HG03064 (cell line): ENCODE results near the gene MRPS27.

Experiments
- ATAC-seq: cut with Tn5 transposase; IDR thresholded peaks from one replicate; pipeline ENCODE4 v1.9.1; 2021; ENCODE audit warnings: low read depth; ENCODE audit not compliant: unreplicated experiment

Gene MRPS27

DNA sequence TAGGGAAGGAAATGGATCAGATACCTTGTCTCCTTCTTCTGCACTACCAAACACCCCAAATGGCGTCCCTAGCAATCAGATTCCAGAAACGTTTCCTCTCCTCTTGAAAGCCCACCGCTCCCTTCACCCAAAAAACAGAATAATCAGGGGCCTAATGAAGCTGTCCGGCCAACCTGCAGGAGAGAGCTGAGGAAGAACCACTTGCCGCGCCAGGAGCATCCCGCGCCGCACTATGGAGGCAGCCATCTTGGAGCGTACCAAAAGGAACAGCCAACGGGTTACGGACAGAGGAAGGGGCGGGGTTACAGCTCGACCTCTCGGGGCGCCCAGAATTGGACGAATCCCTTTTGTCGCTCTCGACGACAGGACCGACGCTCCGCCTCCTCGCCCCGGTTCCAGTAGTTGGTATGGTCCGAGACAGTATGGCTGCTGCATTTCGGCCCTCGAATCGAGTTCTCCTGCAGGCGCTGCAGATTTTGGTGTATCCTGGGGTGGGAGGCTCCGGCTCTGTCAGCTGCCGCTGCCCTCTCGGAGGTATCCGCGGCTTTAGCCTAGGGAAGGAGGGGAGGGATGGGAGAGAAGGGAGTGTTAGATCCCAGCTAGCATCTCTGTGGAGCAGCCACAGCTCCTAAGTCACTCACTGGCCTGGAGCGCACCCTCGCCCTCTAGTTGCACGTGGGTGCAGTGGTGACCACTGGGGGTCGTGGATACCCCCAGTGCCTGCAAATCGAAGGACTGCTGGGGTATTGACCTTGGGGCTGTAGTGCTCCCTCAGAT lies at the start of gene MRPS27, which contains the start of gene PTCD2:
TSS of gene MRPS27 (minus strand) at position 265 of the 777 bp plus-strand sequence. CDS start at position 246, 19 bp downstream.
TSS of gene PTCD2 (plus strand) at position 398 of the 777 bp plus-strand sequence. CDS start at position 408, 10 bp downstream.
- ATAC-seq, result peak; percentile 99

DNA sequence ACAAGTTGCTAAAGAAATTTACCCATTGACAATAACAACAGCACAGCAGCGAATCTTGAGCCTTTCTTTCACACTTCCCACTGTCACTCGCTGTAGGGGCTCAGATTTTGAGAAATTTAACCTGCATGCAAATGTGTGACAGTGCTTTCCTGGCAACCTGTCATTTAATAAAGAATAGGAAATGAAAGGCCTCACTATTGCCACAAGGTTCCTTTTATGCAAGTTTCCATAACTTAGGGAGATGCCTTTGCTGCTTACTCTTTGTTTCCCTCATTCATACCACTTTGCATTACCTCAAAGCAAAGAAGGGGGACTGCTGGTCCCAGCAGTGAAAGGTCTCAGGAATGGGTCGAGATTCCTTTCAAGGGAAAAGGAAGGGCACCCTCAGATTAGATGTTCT lies 49.7 kb upstream of the MRPS27 start:
- no peak for ATAC-seq

DNA sequence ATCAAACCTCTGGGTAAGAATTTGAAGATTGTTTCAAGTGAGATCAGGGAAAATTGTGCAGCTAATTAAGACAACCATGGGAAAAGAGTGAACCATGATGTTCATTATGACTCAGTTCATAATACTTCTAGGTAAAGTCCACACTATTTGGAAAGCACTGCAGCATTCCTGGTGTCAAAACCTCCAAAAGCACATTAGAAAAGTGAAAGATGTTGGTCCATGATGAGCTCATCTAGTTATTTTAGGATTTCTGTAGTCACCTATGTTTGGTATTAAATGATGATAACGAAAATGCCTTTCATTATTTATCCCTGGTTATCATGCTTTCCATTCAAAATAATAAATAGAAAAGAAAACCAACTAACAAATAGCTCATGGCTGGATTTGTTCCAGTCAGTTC lies 49.3 kb upstream of the MRPS27 start:
- ATAC-seq, result no peak

DNA sequence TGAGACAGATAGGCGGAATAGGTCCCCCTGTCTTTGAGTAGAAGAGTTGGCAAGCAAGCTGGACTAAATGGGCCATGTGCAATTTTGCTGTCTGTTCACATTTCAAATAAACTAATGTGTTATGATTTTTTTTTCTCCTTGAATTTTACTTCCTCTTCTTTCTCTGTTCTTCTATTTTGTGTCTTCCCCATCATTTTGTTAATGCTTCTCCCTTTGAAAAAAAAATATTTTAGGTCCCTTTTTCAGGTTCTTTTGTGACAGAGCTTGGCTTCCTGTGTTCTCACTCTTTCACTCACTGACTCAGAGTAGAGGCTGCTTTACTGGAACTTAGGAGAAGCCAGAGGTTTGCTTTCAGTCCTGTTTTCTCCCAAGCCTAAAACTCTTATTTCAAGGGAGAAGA lies 48.2 kb upstream of the MRPS27 start:
- ATAC-seq, result no peak

DNA sequence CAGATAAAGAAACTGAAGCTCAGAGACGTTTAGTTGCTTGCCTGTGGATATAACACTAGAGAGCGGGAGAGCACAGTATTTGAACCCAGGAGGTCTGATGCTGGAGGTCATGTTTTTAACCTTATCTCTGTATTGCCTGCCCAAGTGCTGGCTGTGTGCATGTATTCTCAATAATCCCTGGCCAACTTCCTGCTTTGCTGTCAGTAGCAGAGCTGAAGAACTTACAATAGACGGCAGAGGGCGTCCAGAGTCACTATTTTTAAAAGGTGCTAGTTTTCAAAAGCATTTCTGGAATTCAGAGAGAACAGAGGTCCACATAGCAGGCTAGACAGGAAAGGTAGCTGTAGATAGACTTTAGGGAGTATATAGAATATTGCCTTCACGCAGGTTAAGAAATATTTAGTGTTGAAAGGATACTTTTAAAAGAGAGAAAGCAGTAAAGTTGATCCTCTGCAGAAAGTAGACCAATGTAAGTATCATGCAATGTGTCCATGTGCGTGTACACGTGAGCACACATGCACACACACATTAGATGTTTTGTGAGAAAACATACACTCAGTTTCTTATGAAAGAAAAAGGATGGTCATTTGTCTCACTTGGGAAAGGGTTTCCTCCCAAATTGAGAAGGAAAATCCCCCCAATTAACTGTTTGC lies 46.4 kb upstream of the MRPS27 start:
- no peak for ATAC-seq

DNA sequence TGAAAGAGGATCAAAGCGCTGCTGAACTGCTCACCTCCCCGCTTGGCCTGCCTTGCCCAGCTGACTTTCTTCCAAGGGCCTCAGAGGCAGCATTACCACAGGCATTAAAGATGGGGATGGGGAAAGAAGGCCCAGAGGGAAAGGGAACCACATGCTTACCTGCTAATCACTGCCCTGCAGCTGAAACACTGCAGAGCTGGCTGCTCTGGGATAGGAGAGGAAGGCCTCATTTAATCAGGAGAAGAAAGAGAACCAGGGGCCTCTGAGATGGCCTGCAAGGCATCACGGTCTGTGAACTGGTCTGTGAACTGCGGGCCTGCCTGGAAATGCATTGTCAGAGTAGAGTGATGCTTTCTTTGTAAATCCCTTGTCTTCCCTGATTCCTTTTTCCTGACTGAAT lies 44.9 kb upstream of the MRPS27 start:
- ATAC-seq, result no peak

DNA sequence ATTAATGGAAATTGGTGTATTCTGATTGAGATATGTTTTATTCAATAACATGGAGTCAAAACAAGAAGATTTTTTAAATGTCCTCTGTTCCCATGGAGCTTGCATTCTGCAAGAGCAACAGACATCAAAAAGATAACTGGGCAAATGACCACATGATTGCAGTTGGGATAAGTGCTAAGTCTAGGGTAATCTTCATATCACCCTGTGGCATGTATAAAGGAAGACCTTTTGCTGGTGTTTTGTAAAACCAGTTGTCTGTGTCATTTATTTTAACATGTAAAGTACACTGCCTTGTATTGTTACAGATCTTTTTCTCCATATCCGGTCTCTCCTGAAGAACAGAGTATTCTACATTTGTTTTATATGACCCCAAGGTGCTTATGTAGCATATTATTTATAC lies 44.1 kb upstream of the MRPS27 start:
- no peak for ATAC-seq

DNA sequence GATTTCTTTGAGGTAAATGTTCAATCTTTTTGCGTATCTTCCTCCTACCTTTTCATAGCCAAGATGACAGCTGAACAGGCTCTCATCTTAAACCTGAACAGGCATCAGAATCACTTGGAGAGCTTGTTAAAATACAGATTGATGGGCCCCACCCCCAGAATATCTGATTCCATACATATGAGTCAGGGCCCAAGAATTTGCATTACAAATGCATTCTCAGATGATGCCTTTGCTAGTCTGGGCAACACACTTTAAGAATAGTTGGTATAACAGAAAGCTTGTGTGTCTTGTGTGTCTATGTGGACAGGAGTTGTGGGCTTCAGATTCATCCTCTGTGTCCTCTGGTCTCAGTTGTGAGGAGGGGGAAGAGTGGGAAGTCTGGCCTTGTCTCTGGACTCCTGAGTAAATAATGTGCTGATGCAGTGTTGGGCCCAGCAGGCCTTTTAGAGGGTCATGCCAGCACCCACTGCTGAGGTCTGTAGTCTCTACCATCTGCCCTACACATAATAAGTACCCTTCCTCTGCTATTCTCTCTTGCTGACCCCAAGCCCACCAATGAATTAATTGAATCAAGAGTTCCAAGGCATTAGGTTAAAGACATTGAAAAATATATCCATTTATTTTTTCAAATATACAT lies 43.2 kb upstream of the MRPS27 start:
- ATAC-seq, result no peak

DNA sequence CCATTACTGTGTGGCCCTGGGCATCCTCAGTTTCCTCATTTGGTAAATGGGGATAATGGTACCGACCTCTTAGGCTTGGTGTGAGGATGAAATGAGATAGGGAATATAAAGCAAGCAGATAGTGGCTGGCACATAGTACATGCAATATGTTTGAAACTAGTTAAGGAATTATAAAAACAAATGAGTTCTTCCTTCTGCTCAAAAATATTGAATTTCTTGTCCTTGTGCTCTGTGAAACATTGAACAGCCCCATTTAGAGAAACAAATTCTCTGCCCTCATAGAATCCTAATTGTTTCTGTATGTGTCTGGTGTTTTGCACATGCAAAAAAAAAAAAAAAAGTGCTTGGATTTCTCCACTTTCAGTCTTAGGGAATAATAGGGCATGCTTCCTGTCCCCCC lies 39.8 kb upstream of the MRPS27 start:
- no peak for ATAC-seq

DNA sequence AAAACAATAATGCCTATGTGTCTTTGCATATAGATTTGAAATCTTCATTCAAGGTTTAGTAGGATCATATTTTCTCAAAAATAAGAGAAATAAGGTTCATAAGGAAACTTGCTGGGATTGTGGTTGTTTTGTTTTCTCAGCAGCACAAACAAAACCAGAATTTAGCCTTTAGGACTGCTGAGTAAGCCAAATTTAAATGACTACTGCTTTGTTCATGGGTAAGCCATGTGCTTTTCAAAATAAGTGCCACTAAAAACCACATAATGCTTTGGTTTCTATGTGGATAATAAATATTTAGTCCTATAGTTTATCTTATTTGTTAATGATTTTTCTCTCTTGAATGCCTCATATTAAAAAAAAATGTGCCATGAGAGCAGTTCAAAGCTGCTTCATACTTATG lies 38.9 kb upstream of the MRPS27 start:
- no peak for ATAC-seq

DNA sequence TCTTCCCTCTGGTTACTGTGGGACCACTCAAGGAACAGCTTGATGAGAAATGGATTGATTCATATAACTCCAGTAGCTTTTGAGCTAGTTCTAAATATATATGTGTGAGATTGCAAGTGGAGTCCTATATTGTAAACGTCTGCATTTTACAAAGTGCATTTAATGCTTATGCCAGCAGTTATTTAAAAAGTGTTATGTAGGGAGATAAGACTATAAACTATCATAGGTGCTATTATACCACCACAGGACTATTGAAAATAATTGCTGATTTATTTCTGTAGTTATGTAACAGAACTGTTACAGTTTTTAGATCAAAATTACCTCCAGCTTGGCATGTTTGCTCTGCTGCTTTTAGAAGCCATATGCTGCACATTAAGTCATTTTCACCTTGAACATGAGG lies 36.3 kb upstream of the MRPS27 start:
- no peak for ATAC-seq

DNA sequence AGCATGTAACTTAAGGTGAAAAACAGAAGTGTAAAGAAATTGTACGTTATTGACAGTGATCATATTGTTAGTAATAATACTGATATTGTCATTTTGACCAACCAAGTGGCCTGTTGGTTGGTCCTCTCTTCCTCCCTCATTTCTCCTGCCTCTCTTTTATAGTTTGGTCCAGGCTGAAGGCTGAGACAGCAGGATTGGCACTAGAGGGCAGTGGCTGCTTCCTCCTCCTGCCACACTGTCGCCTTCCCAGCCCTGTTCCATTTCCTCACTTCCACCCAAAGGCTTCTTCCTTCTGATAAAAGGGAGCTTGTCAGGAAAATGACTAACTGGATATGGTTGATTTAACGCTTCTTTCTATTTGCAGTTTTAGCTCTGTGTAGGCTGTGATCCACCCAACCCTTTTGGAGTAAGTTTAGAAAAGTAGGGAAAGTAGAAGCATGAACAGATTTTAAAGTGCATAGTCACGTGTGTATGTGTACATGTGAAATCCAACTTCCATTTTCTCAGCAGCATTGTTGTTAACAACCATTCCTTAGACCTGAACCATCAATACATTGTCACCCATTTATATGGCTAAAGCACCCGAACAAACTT lies 35.8 kb upstream of the MRPS27 start:
- no peak for ATAC-seq

DNA sequence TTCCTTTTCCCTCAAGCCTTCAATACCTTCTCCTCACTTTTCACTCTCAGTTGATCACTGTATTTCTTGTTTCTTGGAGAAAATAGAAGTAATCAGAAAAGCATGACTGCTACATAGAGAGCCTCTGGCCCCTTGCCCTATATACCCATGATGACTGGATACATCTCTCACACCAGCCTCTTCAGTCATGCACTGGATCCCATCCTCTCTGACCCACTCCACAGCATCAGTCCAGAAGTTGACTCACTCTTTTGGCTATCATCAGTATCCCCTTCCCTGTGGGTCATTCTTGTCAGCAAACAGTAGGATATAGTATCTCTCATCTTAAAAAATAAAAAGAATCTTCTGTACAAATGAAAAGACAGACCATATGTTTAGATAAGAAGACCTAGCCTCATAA lies 33.0 kb upstream of the MRPS27 start:
- ATAC-seq, result no peak

DNA sequence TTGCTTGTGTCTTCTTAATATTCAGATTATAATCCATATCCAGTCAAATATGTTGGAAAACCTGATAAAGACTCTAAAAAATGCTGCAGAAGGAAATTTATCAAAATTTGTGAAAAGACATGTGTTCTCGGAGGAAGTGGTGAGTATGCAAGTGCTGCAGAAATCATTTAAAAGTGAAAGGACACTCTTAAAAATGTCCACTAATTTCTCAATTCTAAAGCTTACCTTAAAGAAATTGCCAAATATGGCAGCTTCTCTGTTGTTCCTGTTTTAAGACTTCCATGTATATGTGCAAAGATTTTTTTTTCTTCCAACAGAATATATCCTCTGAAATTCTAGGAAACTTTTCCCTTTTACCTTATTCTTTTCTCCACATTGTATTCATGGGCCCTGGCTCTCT lies 32.6 kb upstream of the MRPS27 start:
- no peak for ATAC-seq

DNA sequence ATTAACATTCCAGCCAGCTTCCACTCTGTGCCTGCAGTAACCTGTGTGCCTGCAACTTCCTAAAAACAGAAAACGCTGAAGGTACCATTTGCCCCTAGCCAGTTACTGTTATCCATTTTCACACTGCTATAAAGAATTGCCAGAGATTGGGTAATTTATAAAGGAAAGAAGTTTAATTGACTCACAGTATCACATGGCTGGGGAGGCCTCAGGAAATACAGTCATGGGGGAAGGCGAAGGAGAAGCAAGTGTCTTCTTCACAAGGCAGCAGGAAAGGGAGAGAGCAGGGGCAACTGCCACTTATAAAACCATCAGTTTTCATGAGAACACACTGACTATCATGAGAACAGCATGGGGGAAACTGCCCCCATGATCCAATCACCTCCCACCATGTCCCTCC lies 31.3 kb upstream of the MRPS27 start:
- no peak for ATAC-seq

DNA sequence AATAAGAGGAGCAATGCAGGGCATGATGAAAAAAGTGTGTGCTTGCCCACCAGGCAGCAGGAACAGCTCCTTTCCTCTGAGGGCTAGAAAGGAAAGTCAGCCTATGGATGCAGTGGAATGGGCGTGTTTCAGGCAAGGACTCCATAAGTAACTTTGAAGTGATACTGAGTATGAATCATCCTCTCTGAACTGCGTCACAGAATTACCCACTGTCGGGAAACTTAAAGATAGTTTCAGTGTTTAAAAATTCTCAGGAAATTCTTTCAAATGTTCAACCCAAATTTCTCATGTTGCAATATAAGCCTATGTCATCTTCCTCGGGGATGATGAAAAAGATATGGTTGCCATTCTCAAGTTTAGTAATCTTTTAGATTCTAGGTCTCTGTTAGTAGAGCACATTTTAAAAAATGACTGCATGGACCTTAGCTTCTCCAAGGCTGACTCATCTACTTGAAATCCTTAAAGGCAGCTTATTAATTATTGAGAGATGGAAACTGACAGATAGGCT lies 27.8 kb upstream of the MRPS27 start:
- ATAC-seq, result no peak

DNA sequence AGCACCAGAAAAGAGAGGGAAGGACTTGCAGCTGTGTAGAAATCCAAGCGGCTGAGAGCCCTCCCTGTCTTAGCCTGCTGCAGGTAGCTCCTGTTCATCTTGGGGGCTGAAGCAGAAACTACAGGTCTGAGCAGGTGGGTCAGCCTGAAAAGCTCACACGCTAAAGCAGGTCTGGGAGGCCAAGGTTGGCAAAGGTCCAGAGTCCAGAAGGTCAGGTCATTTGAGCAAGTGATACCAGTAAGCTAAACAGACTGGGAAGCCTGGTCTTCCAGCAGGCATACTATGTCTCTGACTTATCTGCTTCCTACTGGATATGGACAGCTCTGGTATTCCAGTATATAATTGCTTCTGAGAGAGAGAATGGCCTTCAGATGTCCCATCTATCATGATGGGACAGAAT lies 26.4 kb upstream of the MRPS27 start:
- ATAC-seq, result no peak

DNA sequence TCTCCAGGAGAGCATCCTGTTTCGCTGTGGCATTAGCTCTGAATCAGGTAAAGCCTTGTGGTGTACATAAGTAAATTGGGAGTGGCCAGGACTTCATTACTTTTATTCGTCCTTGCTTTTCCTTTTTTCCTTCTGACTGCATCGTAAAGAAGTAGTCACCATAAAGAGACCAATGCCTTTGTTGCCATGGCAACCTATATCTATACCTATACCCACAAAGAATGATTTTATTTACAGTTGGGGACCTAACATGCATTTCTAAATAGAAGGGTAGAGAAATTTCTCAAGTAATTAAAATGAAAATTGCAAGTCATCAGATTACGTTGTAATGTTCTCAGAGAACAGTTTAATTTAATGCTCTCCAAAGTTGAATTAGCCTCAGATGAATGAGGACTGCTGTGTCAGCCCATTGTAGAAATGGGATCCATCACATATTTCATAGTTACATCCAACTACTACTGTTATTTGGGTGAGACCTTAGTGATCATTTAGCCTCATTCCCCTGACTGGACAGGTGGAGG lies 18.7 kb upstream of the MRPS27 start:
- no peak for ATAC-seq

DNA sequence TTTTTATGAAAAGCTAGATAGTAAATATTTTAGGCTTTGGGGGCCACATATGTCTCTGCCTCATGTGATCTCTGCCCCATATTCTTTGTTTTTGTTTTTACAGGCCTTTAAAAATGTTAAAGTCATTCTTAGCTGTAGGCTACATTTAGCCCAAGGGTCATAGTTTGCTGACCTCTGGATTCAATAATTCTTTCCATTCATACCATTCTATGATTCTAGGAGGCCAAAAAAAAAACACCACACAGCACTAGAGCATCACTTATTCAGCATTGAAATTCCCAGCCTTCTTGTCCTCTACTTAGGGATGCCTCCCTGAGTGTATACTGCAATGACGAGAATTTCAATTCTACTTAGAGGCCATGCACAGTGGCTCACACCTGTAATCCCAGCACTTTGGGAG lies 17.1 kb upstream of the MRPS27 start:
- ATAC-seq, result no peak

DNA sequence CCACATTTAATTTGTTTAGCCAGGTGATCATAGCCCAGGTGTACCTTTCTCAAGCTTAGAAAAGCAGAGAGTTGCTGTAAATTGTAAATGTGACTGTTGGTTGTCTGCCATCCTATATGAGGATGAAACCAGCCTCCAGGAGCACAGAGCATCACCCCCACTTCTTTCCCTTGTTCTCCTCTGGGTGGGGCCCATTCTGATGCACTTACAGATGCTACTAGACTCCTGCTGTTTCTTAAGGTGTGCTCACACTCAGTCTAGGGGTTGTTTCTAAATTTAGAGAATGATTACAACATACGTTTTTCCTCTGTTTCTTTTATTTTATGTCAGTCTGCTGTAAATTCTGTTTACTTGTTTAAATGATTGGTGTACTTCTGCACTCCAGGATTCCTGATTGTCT lies 10.7 kb upstream of the MRPS27 start:
- ATAC-seq, result no peak

DNA sequence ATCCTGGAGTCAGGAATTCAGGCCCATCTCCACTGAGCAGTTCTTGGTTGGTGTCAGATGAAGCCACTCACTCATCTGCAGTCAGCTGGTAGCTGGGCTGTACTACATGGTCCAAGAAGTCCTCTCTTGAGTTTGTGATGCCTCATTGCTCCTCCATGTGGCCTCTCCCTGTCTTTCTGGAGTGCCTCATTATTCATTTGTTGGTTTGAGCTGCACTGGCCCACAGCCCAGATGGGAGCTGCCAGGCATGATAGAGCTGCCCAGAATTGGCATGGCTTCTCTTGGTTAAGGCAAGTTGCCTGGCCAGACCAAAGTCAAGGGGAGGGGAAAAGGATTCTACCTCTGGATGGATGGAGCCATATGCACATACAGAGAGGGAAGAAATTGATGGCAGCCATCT lies 8.1 kb upstream of the MRPS27 start:
- no peak for ATAC-seq
